Measurements from ENCODE around the gene TP53I11. TPM values are rescaled to one million over a fixed set of nuclear protein-coding genes. Genes with fewer than 3 reads are reported as not detected.
A peak's percentile ranks its signal among the peaks of the same experiment; 100 is the strongest.

The TP53I11 gene
- total RNA-seq, 1 experiment from 2014 or later, result 94.2 TPM

DNA sequence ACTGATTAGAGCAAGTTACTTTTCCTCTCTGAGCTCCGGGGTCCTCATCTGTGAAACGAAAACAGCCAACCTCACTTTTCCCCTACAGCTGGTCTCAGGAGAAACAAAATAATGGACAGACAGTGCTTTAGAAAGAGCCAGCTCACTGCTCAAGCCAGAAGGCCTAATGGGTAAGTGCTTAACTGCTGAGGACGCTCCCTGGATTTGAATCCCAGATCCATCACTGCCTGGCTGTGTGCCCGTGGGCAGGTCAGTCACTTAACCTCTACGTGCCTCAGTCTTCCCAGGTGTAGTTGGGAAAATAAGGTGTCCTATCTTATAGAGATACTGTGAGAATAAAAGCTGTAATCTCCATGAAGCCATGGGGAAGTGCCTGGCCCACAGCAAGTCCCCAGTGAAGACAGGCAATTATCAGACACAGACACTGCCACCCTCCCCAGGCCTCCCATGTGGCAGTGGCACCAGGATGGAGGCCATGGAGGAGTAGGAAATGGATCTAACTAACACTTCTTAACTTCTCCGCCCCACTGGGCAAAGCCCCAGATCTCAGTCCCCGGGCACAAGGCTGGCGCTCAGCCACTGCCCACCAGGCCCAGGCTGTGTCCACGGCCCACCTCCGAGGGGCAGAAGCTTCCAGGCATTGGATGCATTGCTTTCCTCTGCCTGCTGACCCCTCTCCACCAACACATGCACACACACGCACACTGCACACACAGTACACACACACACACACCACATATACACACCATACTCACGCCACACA, 9.2 kb downstream of the TP53I11 start:
- Histone ChIP-seq H3K9me3 (ENCODE audit: control insufficient read depth, low read depth, low read length) (no peaks in the 10 kb centered on the region), H3K27me3 (ENCODE audit: insufficient read depth, low read length) (no peaks in the 10 kb centered on the region), H3T11ph (ENCODE audit: low read length) (no peak overlapping the region), H3K9ac (ENCODE audit: extremely low read depth, insufficient read length, low read length) (no peak overlapping the region), H3K79me1 (ENCODE audit: insufficient read depth, low read depth, low read length, poor library complexity, severe bottlenecking) (no peaks in the 10 kb centered on the region), H4K91ac (ENCODE audit: insufficient read length, low read depth, low read length) (no peak overlapping the region), H2AFZ (ENCODE audit: low read length) (no peak overlapping the region), H3K14ac (ENCODE audit: insufficient read depth, low read length) (no peak overlapping the region), H3K4me2 (ENCODE audit: insufficient read depth, insufficient read length, low read length) (no peak overlapping the region), H2BK12ac (ENCODE audit: insufficient read length, low read depth, low read length) (no peak overlapping the region), H4K8ac (replicated peaks; ENCODE audit: insufficient read length, low read depth, low read length) (peak overlapping the region; percentile 7), H2BK15ac (ENCODE audit: low read depth, low read length) (no peak overlapping the region), H3K18ac (ENCODE audit: insufficient read length, low read depth, low read length) (no peak overlapping the region), H3K23me2 (ENCODE audit: insufficient read length, low read depth, low read length, poor library complexity, severe bottlenecking) (no peaks in the 10 kb centered on the region), H3K56ac (ENCODE audit: insufficient read length, low read depth, low read length) (no peak overlapping the region), H2AK5ac (ENCODE audit: insufficient read length, low read length) (no peak overlapping the region), H2BK120ac (ENCODE audit: low read depth, low read length, poor library complexity, severe bottlenecking) (no peak overlapping the region), H2BK20ac (ENCODE audit: low read depth, low read length, poor library complexity, severe bottlenecking) (no peak overlapping the region), H3K27ac (ENCODE audit: insufficient read length, low read depth, low read length) (no peak overlapping the region), H3K79me2 (ENCODE audit: insufficient read depth, low read length) (no peaks in the 10 kb centered on the region), H4K5ac (ENCODE audit: insufficient read length, low read depth, low read length) (no peak overlapping the region), H3K23ac (ENCODE audit: insufficient read length, low read depth, low read length) (no peak overlapping the region), H4K20me1 (ENCODE audit: control insufficient read depth, insufficient read depth, insufficient read length) (no peaks in the 10 kb centered on the region), H3K4ac (ENCODE audit: low read depth, low read length) (no peak overlapping the region), H3K4me1 (ENCODE audit: insufficient read depth, low read length) (peaks cover 2% of the 10 kb centered on the region; the same call in 1 of the 2 replicates), H2BK5ac (ENCODE audit: insufficient read length, low read length) (no peak overlapping the region)
- H3K9me3 Mint-ChIP-seq, result peaks cover 0 to 3% of the 10 kb centered on the region in 2 experiments; a peak in 2 of 5 replicates
- TF ChIP-seq, protein P1, sequence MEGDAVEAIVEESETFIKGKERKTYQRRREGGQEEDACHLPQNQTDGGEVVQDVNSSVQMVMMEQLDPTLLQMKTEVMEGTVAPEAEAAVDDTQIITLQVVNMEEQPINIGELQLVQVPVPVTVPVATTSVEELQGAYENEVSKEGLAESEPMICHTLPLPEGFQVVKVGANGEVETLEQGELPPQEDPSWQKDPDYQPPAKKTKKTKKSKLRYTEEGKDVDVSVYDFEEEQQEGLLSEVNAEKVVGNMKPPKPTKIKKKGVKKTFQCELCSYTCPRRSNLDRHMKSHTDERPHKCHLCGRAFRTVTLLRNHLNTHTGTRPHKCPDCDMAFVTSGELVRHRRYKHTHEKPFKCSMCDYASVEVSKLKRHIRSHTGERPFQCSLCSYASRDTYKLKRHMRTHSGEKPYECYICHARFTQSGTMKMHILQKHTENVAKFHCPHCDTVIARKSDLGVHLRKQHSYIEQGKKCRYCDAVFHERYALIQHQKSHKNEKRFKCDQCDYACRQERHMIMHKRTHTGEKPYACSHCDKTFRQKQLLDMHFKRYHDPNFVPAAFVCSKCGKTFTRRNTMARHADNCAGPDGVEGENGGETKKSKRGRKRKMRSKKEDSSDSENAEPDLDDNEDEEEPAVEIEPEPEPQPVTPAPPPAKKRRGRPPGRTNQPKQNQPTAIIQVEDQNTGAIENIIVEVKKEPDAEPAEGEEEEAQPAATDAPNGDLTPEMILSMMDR (conservative IDR thresholded peaks at IDR 0.05), result no peak
- no peak for DNase-seq
- H3K4me1 Mint-ChIP-seq, result peaks cover 37 to 79% of the 10 kb centered on the region in 2 experiments
- peaks cover 2 to 26% (median 23%) of the 10 kb centered on the region in 3 experiments; a peak in 6 of 7 replicates for H3K36me3 Mint-ChIP-seq (ENCODE audit: insufficient read depth in 1 of 3, low read depth in 3 of 3)
- no peak overlapping the region for H3K4me3 Mint-ChIP-seq
- no CpG with 5 or more reads among the region's 12 CpGs for WGBS (ENCODE audit: extremely low coverage, insufficient read length, low lambda C conversion rate)
- no peaks in the 10 kb centered on the region for H3K27me3 Mint-ChIP-seq (ENCODE audit: low read depth)
- H3K27ac Mint-ChIP-seq, result peak overlapping the region; percentile 36 to 41 (median 38); a peak in 6 of 7 replicates
